K562 (cell line): ENCODE data around the gene SRGAP2C.
"Not testable (repeated sequence)": the region's sequence is repeated elsewhere in the genome, so short reads cannot be mapped to it uniquely, and the experiment has no call there.

Experiments
- PURB ChIP-seq: sonication (generic); formaldehyde crosslinking; IDR thresholded peaks from 2 replicates; pipeline ENCODE4 v1.9.0; 2021; ENCODE audit warnings: low read depth, mild to moderate bottlenecking, missing genetic modification reagents
- SLC30A9 ChIP-seq: fragments of 250-450 bp; sonication (Bioruptor Pico); IDR thresholded peaks from 2 replicates; pipeline ENCODE4 v1.8.0; 2022; ENCODE audit warnings: mild to moderate bottlenecking, moderate library complexity

DNA sequence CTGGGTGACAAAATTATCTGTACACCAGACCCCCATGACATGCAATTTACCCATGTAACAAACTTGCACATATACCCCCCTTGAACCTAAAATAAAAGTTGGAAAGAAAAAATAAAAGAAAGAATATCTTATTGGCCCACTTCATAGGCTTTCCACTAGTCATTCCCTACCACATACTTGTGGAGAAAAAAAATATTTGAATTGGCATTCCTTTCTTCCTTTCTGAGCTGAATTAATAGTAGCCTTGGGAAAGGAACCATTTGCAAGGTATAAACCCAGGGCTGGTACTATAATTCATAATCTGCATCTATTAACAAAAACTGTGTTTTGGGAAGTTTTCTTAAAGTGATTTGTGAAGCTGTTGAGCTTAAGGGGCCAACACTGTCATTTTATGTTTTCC lies 140.0 kb downstream of the SRGAP2C start:
- TF ChIP-seq PURB; SLC30A9 (CRISPR knock-in tag): not testable (repeated sequence)
